Bronchial epithelial cell (primary cell): ENCODE data around the gene CEMIP2. TPM values are rescaled to one million over a fixed set of nuclear protein-coding genes. Genes with fewer than 3 reads are reported as not detected.

ENCODE experiments used
- DNase-seq: peaks from one replicate; pipeline ENCODE4 v3.0.0-alpha.2; 2010; ENCODE audit warnings: low read depth
- FAIRE-seq: peaks from 2 replicates; lab custom pipeline; 2011; peaks lifted over from hg19 to GRCh38; lab: Jason Lieb, UNC
- H3K27me3 ChIP-seq: 2 replicates; pipeline ENCODE4 v1.5.1; 2011; ENCODE audit warnings: low read length; ENCODE audit not compliant: control insufficient read depth, insufficient read depth
- H3K36me3 ChIP-seq: 2 replicates; pipeline ENCODE4 v1.5.1; 2011; ENCODE audit warnings: low read length; ENCODE audit not compliant: control insufficient read depth, insufficient read depth
- H3K4me3 ChIP-seq: 2 replicates; pipeline ENCODE4 v1.5.1; 2011; ENCODE audit warnings: mild to moderate bottlenecking, low read depth, low read length, control low read depth
- CTCF ChIP-seq: IDR thresholded peaks from 2 replicates; pipeline ENCODE4 v1.5.1; 2011; ENCODE audit warnings: mild to moderate bottlenecking, moderate library complexity, low read length, control low read depth, inconsistent platforms; ENCODE audit not compliant: insufficient read depth, severe bottlenecking
- total RNA-seq: library from RNA; depleted of rRNA; stranded (reverse); fragments of >200 nt; gene quantifications from 2 replicates; pipeline ENCODE4 v1.2.1, GENCODE V29; 2014

Gene CEMIP2
- total RNA-seq, 1 donor from 2014 or later: 37.6 TPM

DNA sequence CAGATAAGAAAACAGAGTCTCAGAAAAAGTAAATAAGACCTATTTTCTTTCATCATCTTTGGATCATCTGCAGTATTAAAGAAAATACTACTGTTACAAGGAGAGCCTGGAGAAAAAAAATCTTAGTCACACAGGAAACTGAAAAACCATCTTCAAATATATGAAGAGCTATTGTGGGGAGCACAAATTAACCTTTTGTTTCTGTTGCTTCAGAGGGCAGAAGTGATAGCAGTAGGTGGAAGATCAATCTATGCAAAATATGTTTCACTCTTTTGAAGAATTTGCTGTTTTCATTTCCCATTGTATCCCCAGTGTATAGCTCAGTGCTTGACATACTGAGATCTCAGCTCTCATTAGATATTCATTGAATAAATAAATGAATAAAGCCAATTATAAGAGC is 13.1 kb upstream of the CEMIP2 start:
- H3K36me3 ChIP-seq: no peaks in the 10 kb centered on the region
- FAIRE-seq (no peak), DNase-seq (no peak)
- no peaks in the 10 kb centered on the region for H3K27me3 ChIP-seq
- H3K4me3 ChIP-seq: no peak overlapping the region
- TF ChIP-seq CTCF: no peak

DNA sequence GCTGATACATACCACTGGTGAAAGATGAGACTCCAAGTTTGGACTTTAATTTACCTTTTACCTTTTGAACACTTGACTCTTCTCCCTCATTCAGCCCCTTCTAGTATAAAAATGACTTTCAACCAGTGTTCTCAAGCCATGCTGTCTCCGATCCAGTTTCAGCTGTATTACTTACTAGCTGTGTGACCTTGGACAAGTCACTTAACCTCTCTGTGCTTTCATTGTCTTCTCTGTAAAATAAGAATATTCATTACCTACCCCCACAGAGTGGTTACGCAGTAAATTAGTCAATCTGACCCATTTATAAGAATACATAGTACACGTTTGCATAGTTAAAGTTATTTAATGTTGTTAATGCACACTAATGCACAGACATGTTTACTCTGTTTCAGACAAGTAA is 12.6 kb upstream of the CEMIP2 start:
- Histone ChIP-seq H3K36me3 (no peaks in the 10 kb centered on the region), H3K27me3 (no peaks in the 10 kb centered on the region), H3K4me3 (no peak overlapping the region)
- no peak for DNase-seq
- TF ChIP-seq CTCF: no peak
- FAIRE-seq: no peak

GRCh38 chr9:71778085-71778484 is 9.8 kb upstream of the CEMIP2 start:
- Histone ChIP-seq H3K36me3 (no peaks in the 10 kb centered on the region), H3K27me3 (no peaks in the 10 kb centered on the region), H3K4me3 (no peak overlapping the region)
- FAIRE-seq: no peak
- no peak for TF ChIP-seq CTCF
- DNase-seq: peak; percentile 59

GRCh38 chr9:71774920-71775319 is 6.6 kb upstream of the CEMIP2 start:
- Histone ChIP-seq H3K27me3 (no peaks in the 10 kb centered on the region), H3K36me3 (no peaks in the 10 kb centered on the region), H3K4me3 (no peak overlapping the region)
- FAIRE-seq (no peak), DNase-seq (no peak)
- TF ChIP-seq CTCF: no peak

DNA sequence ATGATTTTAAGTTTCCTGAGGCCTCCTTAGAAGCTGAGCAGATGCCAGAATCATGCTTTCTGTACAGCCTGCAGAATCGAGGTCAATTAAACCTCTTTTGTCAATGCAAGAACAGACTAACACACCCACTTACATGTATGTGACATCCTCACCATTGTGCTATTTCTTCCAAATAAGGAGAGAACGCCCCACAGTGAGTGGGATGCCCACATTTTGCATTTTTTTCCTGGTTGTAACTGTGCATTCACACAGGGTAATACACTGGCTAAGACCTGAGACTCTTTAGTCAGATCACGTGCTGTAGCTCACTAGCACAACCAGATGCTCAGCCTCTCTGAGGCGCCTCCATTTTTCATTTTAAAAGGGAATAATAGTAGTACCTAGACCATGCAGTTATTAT is 4.4 kb upstream of the CEMIP2 start:
- DNase-seq (no peak), FAIRE-seq (peak; percentile 50)

More for the DNA sequence above, 4.4 kb upstream of the CEMIP2 start:
- H3K36me3 ChIP-seq: no peaks in the 10 kb centered on the region
- no peak overlapping the region for H3K4me3 ChIP-seq
- TF ChIP-seq CTCF: no peak
- no peaks in the 10 kb centered on the region for H3K27me3 ChIP-seq
